H1 (cell line): ENCODE results near the gene TASP1. TPM values are rescaled to one million over a fixed set of nuclear protein-coding genes. Genes with fewer than 3 reads are reported as not detected.

Experiments used
- CTCF ChIA-PET: fragments of 300-600 bp; sonication (Branson Sonifier 250); formaldehyde crosslinking; loops from one replicate; lab custom pipeline; 2021; ENCODE audit not compliant: partially characterized antibody; lab: Charles Lee
- POLR2A ChIA-PET: fragments of 300-600 bp; sonication (Branson Sonifier 250); formaldehyde crosslinking; loops from one replicate; lab custom pipeline; 2021; ENCODE audit warnings: inconsistent platforms; ENCODE audit not compliant: partially characterized antibody; lab: Charles Lee
- DNase-seq, 2 experiments: peaks; one replicate each; pipeline versions ENCODE4 v3.0.0 to v3.0.0-alpha.2; 2010 to 2022; ENCODE audit warnings: low spot score in 2 of 2, low read depth in 1 of 2, mixed read lengths in 1 of 2
- FAIRE-seq: peaks from 2 replicates; lab custom pipeline; 2011; peaks lifted over from hg19 to GRCh38; lab: Jason Lieb, UNC
- H2AFZ ChIP-seq: 2 replicates; pipeline ENCODE4 v1.8.1; 2012; ENCODE audit warnings: low read length, inconsistent platforms
- H2AK5ac ChIP-seq: 2 replicates; pipeline ENCODE4 v1.6.1; 2013; ENCODE audit warnings: low read depth, low read length
- H2BK120ac ChIP-seq: replicated peaks from 2 replicates; pipeline ENCODE3; 2013; ENCODE audit warnings: low read depth, low read length, inconsistent platforms
- H2BK12ac ChIP-seq: 2 replicates; pipeline ENCODE4 v1.6.1; 2013; ENCODE audit warnings: low read depth, low read length
- H2BK15ac ChIP-seq: 2 replicates; pipeline ENCODE4 v1.6.1; 2013; ENCODE audit warnings: low read length
- H2BK20ac ChIP-seq: 2 replicates; pipeline ENCODE4 v1.6.1; 2013; ENCODE audit warnings: low read length
- H2BK5ac ChIP-seq: 2 replicates; pipeline ENCODE4 v1.6.1; 2013; ENCODE audit warnings: low read depth, low read length
- H3K14ac ChIP-seq: 2 replicates; pipeline ENCODE4 v1.6.1; 2013; ENCODE audit warnings: inconsistent platforms; ENCODE audit not compliant: insufficient read length
- H3K18ac ChIP-seq: 2 replicates; pipeline ENCODE4 v1.6.1; 2013; ENCODE audit warnings: low read length; ENCODE audit errors: extremely low read depth
- H3K23ac ChIP-seq: 2 replicates; pipeline ENCODE4 v1.6.1; 2013; ENCODE audit warnings: inconsistent platforms; ENCODE audit not compliant: insufficient read length
- H3K23me2 ChIP-seq: 2 replicates; pipeline ENCODE4 v1.6.1; 2013; ENCODE audit warnings: low read depth, low read length
- H3K27ac ChIP-seq: 2 replicates; pipeline ENCODE4 v1.6.1; 2011; ENCODE audit warnings: low read depth, low read length, inconsistent platforms
- H3K27me3 ChIP-seq, 4 experiments: replicated peaks in 1 of 4; 1 replicate in 1 of 4; 2 replicates in 3 of 4; pipeline versions ENCODE4 v1.6.1 to v1.8.1; 2011 to 2013; ENCODE audit warnings: low read length in 3 of 4, mild to moderate bottlenecking in 3 of 4, inconsistent platforms in 2 of 4, mixed read lengths in 2 of 4, moderate library complexity in 1 of 4; ENCODE audit not compliant: control insufficient read depth in 3 of 4, insufficient read depth in 3 of 4; ENCODE audit errors: extremely low read depth in 1 of 4
- H3K36me3 ChIP-seq, 4 experiments: 2 replicates each; pipeline versions ENCODE4 v1.6.1 to v1.8.1; 2011 to 2013; ENCODE audit warnings: mild to moderate bottlenecking in 4 of 4, low read length in 3 of 4, moderate library complexity in 2 of 4, control low read depth in 1 of 4, inconsistent platforms in 1 of 4; ENCODE audit not compliant: insufficient read depth in 4 of 4, control insufficient read depth in 2 of 4
- H3K4ac ChIP-seq: replicated peaks from 2 replicates; pipeline ENCODE3; 2013; ENCODE audit warnings: low read length, low read depth, mixed read lengths, inconsistent platforms; ENCODE audit not compliant: insufficient read length
- H3K4me1 ChIP-seq, 4 experiments: replicated peaks in 1 of 4; 1 replicate in 1 of 4; 2 replicates in 3 of 4; pipeline versions ENCODE4 v1.6.1 to v1.8.1; 2011 to 2013; ENCODE audit warnings: low read length in 3 of 4, inconsistent platforms in 2 of 4, mixed read lengths in 1 of 4; ENCODE audit not compliant: insufficient read depth in 4 of 4, control insufficient read depth in 3 of 4
- H3K4me2 ChIP-seq, 2 experiments: 2 replicates each; pipeline versions ENCODE4 v1.6.1 to v1.8.1; 2011 to 2013; ENCODE audit warnings: low read depth in 2 of 2, low read length in 2 of 2, control low read depth in 1 of 2, inconsistent platforms in 1 of 2, mild to moderate bottlenecking in 1 of 2; ENCODE audit not compliant: insufficient read depth in 1 of 2
- H3K4me3 ChIP-seq, 4 experiments: fragments of 200-600, 300-600 bp in 1 of 4; sonication (generic), shearing (Covaris generic), sonication (Bioruptor Twin) in 1 of 4; 2 replicates each; pipeline versions ENCODE4 v1.5.1 to v1.8.1; 2011 to 2016; ENCODE audit warnings: low read length in 4 of 4, low read depth in 3 of 4, control low read depth in 2 of 4, inconsistent platforms in 2 of 4, mild to moderate bottlenecking in 2 of 4, mixed read lengths in 1 of 4, moderate library complexity in 1 of 4; ENCODE audit not compliant: insufficient read depth in 2 of 4; ENCODE audit errors: extremely low read depth in 1 of 4
- H3K56ac ChIP-seq: replicated peaks from 2 replicates; pipeline ENCODE3; 2013; ENCODE audit warnings: low read depth, mild to moderate bottlenecking, mixed read lengths, low read length, inconsistent platforms; ENCODE audit not compliant: insufficient read length
- H3K79me1 ChIP-seq: 2 replicates; pipeline ENCODE4 v1.6.1; 2013; ENCODE audit warnings: low read depth, low read length, control low read depth
- H3K79me2 ChIP-seq, 2 experiments: 2 replicates each; pipeline versions ENCODE4 v1.6.1 to v1.8.1; 2012 to 2013; ENCODE audit warnings: low read length in 2 of 2, mild to moderate bottlenecking in 2 of 2, inconsistent platforms in 1 of 2; ENCODE audit not compliant: insufficient read depth in 2 of 2, control insufficient read depth in 1 of 2
- H3K9ac ChIP-seq, 4 experiments: replicated peaks in 1 of 4; 1 replicate in 1 of 4; 2 replicates in 3 of 4; pipeline versions ENCODE4 v1.6.1 to v1.8.1; 2011 to 2013; ENCODE audit warnings: low read depth in 3 of 4, low read length in 3 of 4, control low read depth in 2 of 4, mild to moderate bottlenecking in 2 of 4, moderate library complexity in 2 of 4, inconsistent platforms in 1 of 4; ENCODE audit errors: extremely low read depth in 1 of 4
- H3K9me3 ChIP-seq, 2 experiments: 2 replicates each; pipeline versions ENCODE4 v1.6.1 to v1.8.1; 2012 to 2013; ENCODE audit warnings: mild to moderate bottlenecking in 2 of 2, moderate library complexity in 2 of 2, control low read depth in 1 of 2, inconsistent platforms in 1 of 2, low read depth in 1 of 2, low read length in 1 of 2, mixed read lengths in 1 of 2; ENCODE audit not compliant: insufficient read depth in 2 of 2
- H4K20me1 ChIP-seq, 2 experiments: replicated peaks in 1 of 2; 2 replicates each; pipeline versions ENCODE3 to v1.8.1; 2011 to 2013; ENCODE audit warnings: inconsistent platforms in 2 of 2, low read length in 2 of 2, mild to moderate bottlenecking in 1 of 2; ENCODE audit not compliant: insufficient read depth in 2 of 2, control insufficient read depth in 1 of 2
- H4K5ac ChIP-seq: 2 replicates; pipeline ENCODE4 v1.6.1; 2013; ENCODE audit warnings: low read length, low read depth, mixed read lengths, inconsistent platforms; ENCODE audit not compliant: insufficient read length
- H4K8ac ChIP-seq: 2 replicates; pipeline ENCODE4 v1.8.0; 2013; ENCODE audit warnings: mild to moderate bottlenecking, moderate library complexity, low read length, inconsistent platforms; ENCODE audit not compliant: insufficient read depth; ENCODE audit errors: extremely low read depth
- H4K91ac ChIP-seq: replicated peaks from 2 replicates; pipeline ENCODE3; 2013; ENCODE audit warnings: low read length, mixed read lengths, inconsistent platforms; ENCODE audit not compliant: insufficient read length
- BACH1 ChIP-seq: IDR thresholded peaks from 2 replicates; pipeline ENCODE4 v1.6.1; 2012; ENCODE audit warnings: low read length, improper control_type of control experiment
- NANOG ChIP-seq: IDR thresholded peaks from 2 replicates; pipeline ENCODE4 v1.6.1; 2011; ENCODE audit warnings: low read length, low read depth, mild to moderate bottlenecking, inconsistent platforms; ENCODE audit not compliant: insufficient read depth, poor library complexity, severe bottlenecking
- POLR2A ChIP-seq, 2 experiments: IDR thresholded peaks; 1 replicate in 1 of 2; 2 replicates in 1 of 2; pipeline ENCODE4 v1.6.1; 2011; ENCODE audit warnings: low read depth in 2 of 2, low read length in 2 of 2, mild to moderate bottlenecking in 2 of 2; ENCODE audit errors: control extremely low read depth in 1 of 2
- RBBP5 ChIP-seq: IDR thresholded peaks from 2 replicates; pipeline ENCODE4 v1.7.1; 2012; ENCODE audit warnings: low read depth, mild to moderate bottlenecking, inconsistent platforms, low read length, moderate library complexity, borderline replicate concordance
- RFX5 ChIP-seq: IDR thresholded peaks from 2 replicates; pipeline ENCODE4 v1.6.1; 2011; ENCODE audit warnings: low read depth, low read length, improper control_type of control experiment, borderline replicate concordance
- TAF7 ChIP-seq: optimal IDR thresholded peaks from 2 replicates; pipeline ENCODE3; 2011; ENCODE audit warnings: low read depth, mild to moderate bottlenecking, inconsistent platforms, low read length, moderate library complexity, borderline replicate concordance
- YY1 ChIP-seq: IDR thresholded peaks from 2 replicates; pipeline ENCODE4 v1.6.1; 2011; ENCODE audit warnings: low read depth, mild to moderate bottlenecking, low read length
- WGBS, 2 experiments: shearing (Covaris generic) in 1 of 2; methylation state at CpG; one replicate each; pipeline versions ENCODE4 v1.1.6 to v1.1.7; 2013 to 2015; ENCODE audit warnings: low lambda C conversion rate in 2 of 2, mixed read lengths in 2 of 2, inconsistent platforms in 1 of 2, low coverage in 1 of 2, missing lambda C conversion rate in 1 of 2; ENCODE audit not compliant: insufficient replicate concordance in 2 of 2, insufficient coverage in 1 of 2, insufficient read length in 1 of 2; ENCODE audit errors: extremely low coverage in 1 of 2, missing lambda C conversion rate in 1 of 2; 5-methylcytosine and 5-hydroxymethylcytosine counted together
- polyA plus RNA-seq, 7 experiments: library from polyadenylated mRNA; depleted of rRNA in 3 of 7; stranded (reverse) in 5 of 7; unstranded in 2 of 7; fragments of >200 nt in 5 of 7; fragments of 200-250 nt in 2 of 7; gene quantifications; 1 replicate in 5 of 7; 2 replicates in 1 of 7; 4 replicates in 1 of 7; pipeline versions ENCODE4 v1.2.1 to v1.2.3, GENCODE V29; 2011 to 2013; ENCODE audit warnings: missing spikeins in 2 of 7, mixed read lengths in 2 of 7
- total RNA-seq: library from RNA; stranded (reverse); fragmentation: NEBNext Ultra II Directional; extraction: Animal tissue kit (Norgen Biotek cat#: 25700); gene quantifications from 2 replicates; pipeline ENCODE4 v1.2.1, GENCODE V29; 2021

Gene TASP1
- total and polyA plus RNA-seq, 2 of the 8 experiments (the other 6 are each of a cell fraction or from before 2014, with no cell fraction given), result 4.5 to 10.9 TPM

DNA sequence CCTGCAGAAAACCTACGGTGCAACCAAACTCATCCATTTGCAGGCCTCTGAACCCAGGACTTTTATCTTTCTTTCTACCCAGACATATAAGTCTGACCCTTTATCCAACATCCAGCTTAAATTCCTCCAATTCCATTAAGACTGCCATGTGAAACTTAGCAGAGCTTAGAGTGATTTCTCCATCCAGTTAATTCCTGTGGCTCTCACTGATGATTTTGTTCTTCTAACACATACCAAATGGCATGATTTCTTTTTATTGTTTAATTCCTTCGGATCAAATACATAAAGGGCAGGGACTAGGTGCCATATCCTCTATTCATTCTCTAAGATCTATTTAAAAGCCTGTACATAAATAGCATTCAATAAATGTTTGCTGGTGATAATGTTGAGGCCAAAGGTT is 92.9 kb downstream of the TASP1 start:
- H3K36me3 ChIP-seq, result no peaks in the 10 kb centered on the region
- H4K5ac ChIP-seq, result no peak overlapping the region
- no peak overlapping the region for H2BK20ac ChIP-seq
- H3K4me2 ChIP-seq, result no peak overlapping the region
- H3K23me2 ChIP-seq, result no peaks in the 10 kb centered on the region
- no peak overlapping the region for H3K14ac ChIP-seq
- 88% methylated on average over 2 of the region's 2 CpGs; no CpG with 5 or more reads in 1 of the 2 experiments for WGBS, 2 experiments
- no peak overlapping the region for H2BK120ac ChIP-seq
- DNase-seq (no peak), FAIRE-seq (no peak)
- H3K9me3 ChIP-seq, result no peaks in the 10 kb centered on the region
- TF ChIP-seq POLR2A (IDR thresholded peaks at IDR 0.05; ENCODE audit: control extremely low read depth in 1 of 2, low read depth in 2 of 2, low read length in 2 of 2) (no peak), RBBP5 (no peak), BACH1 (no peak), RFX5 (no peak), TAF7 (no peak), YY1 (no peak), NANOG (no peak)
- no peaks in the 10 kb centered on the region for H3K79me2 ChIP-seq
- no peaks in the 10 kb centered on the region for H4K20me1 ChIP-seq
- H2BK15ac ChIP-seq, result no peak overlapping the region
- no peaks in the 10 kb centered on the region for H3K27me3 ChIP-seq
- H3K4me1 ChIP-seq, result no peaks in the 10 kb centered on the region
- CTCF ChIA-PET, result interaction anchor here (0.5 to 6.6 kb wide), 47 partner anchors 8 to 1914 kb away, joined by 3 to 120 read pairs (median 5); no protein-coding TSS in a partner anchor
- H3K27ac ChIP-seq, result no peak overlapping the region
- no peak overlapping the region for H3K23ac ChIP-seq
- H3K18ac ChIP-seq, result no peak overlapping the region
- no peak overlapping the region for H2BK5ac ChIP-seq
- no peak overlapping the region for H4K91ac ChIP-seq
- H2BK12ac ChIP-seq, result no peak overlapping the region
- H4K8ac ChIP-seq, result no peak overlapping the region
- POLR2A ChIA-PET, result no interaction called here
- H3K4ac ChIP-seq, result no peak overlapping the region
- H3K9ac ChIP-seq, result no peak overlapping the region
- no peak overlapping the region for H3K4me3 ChIP-seq
- no peaks in the 10 kb centered on the region for H3K79me1 ChIP-seq
- no peak overlapping the region for H3K56ac ChIP-seq
- H2AK5ac ChIP-seq, result no peak overlapping the region
- H2AFZ ChIP-seq, result no peak overlapping the region
